SK-N-SH (cell line): ENCODE measurements around the gene NDOR1. TPM values are rescaled to one million over a fixed set of nuclear protein-coding genes. Genes with fewer than 3 reads are reported as not detected.

ENCODE experiments used
- CTCF ChIA-PET: fragments of 300-600, 350-600 bp; formaldehyde crosslinking; extraction: SDS; loops from one replicate; lab custom pipeline; 2021; lab: Yijun Ruan, JAX
- POLR2A ChIA-PET: fragments of 350-600 bp; sonication (Branson Sonifier 250); formaldehyde crosslinking; extraction: SDS; loops from one replicate; lab custom pipeline; 2020; ENCODE audit warnings: antibody characterized with exemption, inconsistent platforms; lab: Yijun Ruan, JAX
- DNase-seq: peaks from one replicate; pipeline ENCODE4 v3.0.0; 2012
- H2AFZ ChIP-seq: fragments of 200-600 bp; sonication (generic); 2 replicates; pipeline ENCODE4 v1.8.1; 2016; ENCODE audit warnings: antibody characterized with exemption, mild to moderate bottlenecking, low read depth
- H3F3A ChIP-seq: fragments of 200-600 bp; sonication (generic); replicated peaks from 2 replicates; pipeline ENCODE3; 2016; ENCODE audit warnings: antibody characterized with exemption, mild to moderate bottlenecking; ENCODE audit not compliant: insufficient read depth
- H3K27ac ChIP-seq, 2 experiments: fragments of 200-500 bp in 1 of 2; fragments of 200-600 bp in 1 of 2; sonication (Bioruptor generic) in 1 of 2; sonication (generic), shearing (Covaris generic) in 1 of 2; 2 replicates each; pipeline versions ENCODE4 v1.5.1 to v1.6.1; 2014 to 2016; ENCODE audit warnings: low read depth in 2 of 2, inconsistent platforms in 1 of 2, low read length in 1 of 2, mild to moderate bottlenecking in 1 of 2, mixed read lengths in 1 of 2
- H3K27me3 ChIP-seq: fragments of 200-600 bp; sonication (generic), shearing (Covaris generic); 2 replicates; pipeline ENCODE4 v1.6.1; 2016; ENCODE audit warnings: mixed run types; ENCODE audit not compliant: insufficient read depth
- H3K36me3 ChIP-seq, 2 experiments: fragments of 200-500 bp in 1 of 2; fragments of 200-600 bp in 1 of 2; sonication (Bioruptor generic) in 1 of 2; sonication (generic) in 1 of 2; replicated peaks in 1 of 2; 2 replicates each; pipeline versions ENCODE3 to v1.5.1; 2014 to 2016; ENCODE audit warnings: low read length in 1 of 2, mild to moderate bottlenecking in 1 of 2; ENCODE audit not compliant: insufficient read depth in 2 of 2, control insufficient read depth in 1 of 2
- H3K4me1 ChIP-seq, 2 experiments: fragments of 200-500 bp in 1 of 2; fragments of 200-600 bp in 1 of 2; sonication (Bioruptor generic) in 1 of 2; sonication (generic), shearing (Covaris generic) in 1 of 2; 2 replicates each; pipeline versions ENCODE4 v1.5.1 to v1.6.1; 2014 to 2016; ENCODE audit warnings: low read depth in 1 of 2, low read length in 1 of 2, mixed run types in 1 of 2; ENCODE audit not compliant: insufficient read depth in 2 of 2, control insufficient read depth in 1 of 2
- H3K4me2 ChIP-seq: fragments of 200-600 bp; sonication (generic), shearing (Covaris generic); 2 replicates; pipeline ENCODE4 v1.6.1; 2017; ENCODE audit warnings: mixed run types
- H3K4me3 ChIP-seq, 2 experiments: fragments of 200-500 bp in 1 of 2; fragments of 200-600 bp in 1 of 2; sonication (Bioruptor generic) in 1 of 2; sonication (generic), shearing (Covaris generic) in 1 of 2; 2 replicates each; pipeline versions ENCODE4 v1.5.1 to v1.8.1; 2014 to 2016; ENCODE audit warnings: low read depth in 2 of 2, inconsistent platforms in 1 of 2, low read length in 1 of 2, mild to moderate bottlenecking in 1 of 2, mixed read lengths in 1 of 2, moderate library complexity in 1 of 2
- H3K79me2 ChIP-seq: fragments of 200-600 bp; sonication (generic); 2 replicates; pipeline ENCODE4 v1.8.1; 2017; ENCODE audit warnings: mild to moderate bottlenecking; ENCODE audit not compliant: insufficient read depth
- H3K9ac ChIP-seq: fragments of 200-600 bp; sonication (generic); 2 replicates; pipeline ENCODE4 v1.6.1; 2017; ENCODE audit warnings: mixed run types
- H3K9me2 ChIP-seq: fragments of 200-600 bp; sonication (generic); 2 replicates; pipeline ENCODE4 v1.6.1; 2017; ENCODE audit warnings: mixed run types
- H3K9me3 ChIP-seq: fragments of 200-600 bp; sonication (generic); 2 replicates; pipeline ENCODE4 v1.6.1; 2017; ENCODE audit warnings: mixed run types, mild to moderate bottlenecking, moderate library complexity
- H4K20me1 ChIP-seq: fragments of 200-600 bp; sonication (generic); 2 replicates; pipeline ENCODE4 v1.6.1; 2017; ENCODE audit warnings: mild to moderate bottlenecking, mixed run types; ENCODE audit not compliant: insufficient read depth
- CHD2 ChIP-seq: fragments of 150-350 bp; IDR thresholded peaks from 2 replicates; pipeline ENCODE4 v1.6.1; 2018; ENCODE audit warnings: low read length; ENCODE audit not compliant: partially characterized antibody
- CTCF ChIP-seq: fragments of 200-600 bp; sonication (generic); IDR thresholded peaks from 2 replicates; pipeline ENCODE4 v1.6.1; 2017; ENCODE audit warnings: antibody characterized with exemption, mild to moderate bottlenecking, moderate library complexity
- EP300 ChIP-seq, 2 experiments: IDR thresholded peaks; 2 replicates each; pipeline versions ENCODE4 v1.4.0 to v1.6.1; 2012; ENCODE audit warnings: borderline replicate concordance in 1 of 2, low read depth in 1 of 2, low read length in 1 of 2
- EZH2phosphoT487 ChIP-seq: fragments of 200-600 bp; sonication (generic); IDR thresholded peaks from 2 replicates; pipeline ENCODE4 v1.6.1; 2017; ENCODE audit warnings: low read depth, mixed run types, mild to moderate bottlenecking, antibody characterized with exemption, moderate library complexity, borderline replicate concordance
- FOSL2 ChIP-seq: IDR thresholded peaks from 2 replicates; pipeline ENCODE4 v1.4.0; 2012; ENCODE audit warnings: low read depth, mild to moderate bottlenecking, moderate library complexity, borderline replicate concordance
- FOXM1 ChIP-seq: IDR thresholded peaks from 2 replicates; pipeline ENCODE4 v1.4.0; 2012; ENCODE audit warnings: low read depth, mild to moderate bottlenecking
- GABPA ChIP-seq: IDR thresholded peaks from 2 replicates; pipeline ENCODE4 v1.4.0; 2012; ENCODE audit warnings: low read depth, mild to moderate bottlenecking
- GATA2 ChIP-seq: sonication (generic); formaldehyde crosslinking; IDR thresholded peaks from 2 replicates; pipeline ENCODE4 v1.5.0; 2020; ENCODE audit warnings: mild to moderate bottlenecking, missing genetic modification reagents
- IRF3 ChIP-seq: fragments of 150-350 bp; IDR thresholded peaks from 2 replicates; pipeline ENCODE4 v1.6.1; 2016; ENCODE audit warnings: mild to moderate bottlenecking, low read depth, low read length
- JUND ChIP-seq: IDR thresholded peaks from 2 replicates; pipeline ENCODE4 v1.4.0; 2012
- NFIC ChIP-seq: IDR thresholded peaks from 2 replicates; pipeline ENCODE4 v1.4.0; 2012; ENCODE audit warnings: borderline replicate concordance
- POLR2AphosphoS5 ChIP-seq: IDR thresholded peaks from 2 replicates; pipeline ENCODE4 v1.6.1; 2012; ENCODE audit warnings: low read depth, low read length
- RAD21 ChIP-seq: IDR thresholded peaks from 2 replicates; pipeline ENCODE4 v1.6.1; 2012; ENCODE audit warnings: mild to moderate bottlenecking, low read length
- RCOR1 ChIP-seq: fragments of 150-350 bp; IDR thresholded peaks from 2 replicates; pipeline ENCODE4 v1.6.1; 2017; ENCODE audit warnings: antibody characterized with exemption, low read length
- SIN3A ChIP-seq: IDR thresholded peaks from 2 replicates; pipeline ENCODE4 v1.6.1; 2012; ENCODE audit warnings: low read depth, mild to moderate bottlenecking, low read length, moderate library complexity, borderline replicate concordance
- SMC3 ChIP-seq: IDR thresholded peaks from 2 replicates; pipeline ENCODE4 v1.6.1; 2012; ENCODE audit warnings: low read depth, low read length, improper control_type of control experiment
- TCF12 ChIP-seq: IDR thresholded peaks from 2 replicates; pipeline ENCODE4 v1.4.0; 2012
- TEAD4 ChIP-seq: IDR thresholded peaks from 2 replicates; pipeline ENCODE4 v1.4.0; 2012; ENCODE audit warnings: mild to moderate bottlenecking, borderline replicate concordance; ENCODE audit not compliant: insufficient read depth
- USF1 ChIP-seq: IDR thresholded peaks from 2 replicates; pipeline ENCODE4 v1.4.0; 2012; ENCODE audit warnings: low read depth, borderline replicate concordance
- USF2 ChIP-seq: fragments of 150-350 bp; IDR thresholded peaks from 2 replicates; pipeline ENCODE4 v1.6.1; 2017; ENCODE audit warnings: antibody characterized with exemption, low read length, low read depth, borderline replicate concordance
- WGBS: methylation state at CpG from one replicate; pipeline ENCODE4 v1.1.6; 2017; ENCODE audit warnings: low lambda C conversion rate; 5-methylcytosine and 5-hydroxymethylcytosine counted together
- polyA plus RNA-seq, 3 experiments: library from polyadenylated mRNA; depleted of rRNA; stranded (reverse); fragments of >200 nt; gene quantifications; 2 replicates each; pipeline ENCODE4 v1.2.3, GENCODE V29; 2012
- TF ChIP-seq, protein P1 (sequence below): IDR thresholded peaks from 2 replicates; pipeline ENCODE4 v1.4.0; 2012; ENCODE audit warnings: low read depth

The NDOR1 gene
- polyA plus RNA-seq, 1 of the 3 experiments (the other 2 are of a cell fraction): 8.6 TPM

DNA sequence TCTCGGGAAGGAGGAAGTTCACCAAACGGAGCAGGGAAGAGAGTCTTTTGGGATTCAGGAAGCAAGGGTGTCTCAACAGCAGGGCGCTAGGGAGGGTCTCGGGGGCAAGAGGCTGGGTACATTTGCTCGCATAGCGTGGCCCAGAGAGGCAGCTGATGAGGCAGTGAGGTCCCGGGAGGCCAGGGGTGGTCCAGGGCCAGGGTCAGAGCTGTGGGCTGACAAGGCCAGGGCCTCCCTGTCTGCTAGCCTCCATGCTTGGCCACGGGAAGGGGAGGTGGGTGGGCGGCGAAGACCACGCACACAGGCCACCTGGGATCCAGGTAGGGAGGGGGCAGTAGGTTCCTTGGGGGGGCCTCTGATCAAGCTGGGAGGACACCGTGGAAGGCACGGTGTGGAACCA, 6.0 kb downstream of the NDOR1 start (continued):
- TF ChIP-seq FOXM1 (no peak), JUND (no peak), CHD2 (no peak), SIN3A (no peak)

DNA sequence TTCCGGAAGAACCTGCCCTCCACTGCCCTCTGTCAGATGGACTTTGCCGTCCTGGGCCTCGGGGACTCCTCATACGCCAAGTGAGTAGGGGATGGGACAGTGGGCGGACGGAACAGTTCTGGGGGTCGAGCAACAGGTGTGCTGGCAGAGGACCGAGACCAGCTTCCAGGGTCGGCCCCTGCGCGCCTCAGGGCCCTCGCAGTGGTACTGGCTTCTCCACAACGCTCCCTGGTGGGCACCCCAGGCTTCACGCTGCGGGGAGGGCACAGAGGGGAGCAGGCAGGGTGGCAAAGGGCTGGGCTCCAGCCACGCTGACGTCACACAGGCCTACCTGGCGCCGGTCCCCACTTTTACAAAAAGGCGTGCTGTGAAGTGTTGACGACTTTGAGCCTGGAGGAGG, 7.0 kb downstream of the NDOR1 start:
- Histone ChIP-seq H2AFZ (no peak overlapping the region), H3K27ac (no peak overlapping the region), H3K79me2 (peaks cover 8% of the 10 kb centered on the region; the same call in 1 of the 2 replicates), H3K27me3 (no peaks in the 10 kb centered on the region), H4K20me1 (no peaks in the 10 kb centered on the region), H3F3A (no peaks in the 10 kb centered on the region), H3K36me3 (peaks cover 0 to 14% of the 10 kb centered on the region in 2 experiments), H3K4me1 (no peaks in the 10 kb centered on the region), H3K4me2 (no peak overlapping the region), H3K9ac (no peak overlapping the region), H3K9me2 (no peaks in the 10 kb centered on the region), H3K4me3 (no peak overlapping the region), H3K9me3 (no peaks in the 10 kb centered on the region)
- CTCF ChIA-PET: interaction anchor here (1.6 to 3.6 kb wide), 3 partner anchors 14 to 24 kb away, joined by 3 to 13 read pairs (median 4); partner anchors contain the start of gene RNF224
- 91% methylated on average over 17 of the region's 21 CpGs for WGBS
- DNase-seq: no peak
- POLR2A ChIA-PET: interaction anchor here (1.9 kb wide), 1 partner anchor 28 kb away, joined by 6 read pairs; the partner anchor contains the start of gene TUBB4B
- TF ChIP-seq GABPA: no peak
- no peak for TF ChIP-seq SMC3
- no peak for TF ChIP-seq GATA2
- no peak for TF ChIP-seq TEAD4
- TF ChIP-seq USF1: no peak
- TF ChIP-seq FOSL2: no peak
- no peak for TF ChIP-seq RCOR1
- no peak for TF ChIP-seq CTCF
- no peak for TF ChIP-seq TCF12
- TF ChIP-seq, protein P1, sequence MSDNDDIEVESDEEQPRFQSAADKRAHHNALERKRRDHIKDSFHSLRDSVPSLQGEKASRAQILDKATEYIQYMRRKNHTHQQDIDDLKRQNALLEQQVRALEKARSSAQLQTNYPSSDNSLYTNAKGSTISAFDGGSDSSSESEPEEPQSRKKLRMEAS: no peak
- TF ChIP-seq IRF3: no peak
- no peak for TF ChIP-seq NFIC
- no peak for TF ChIP-seq EZH2phosphoT487
- TF ChIP-seq RAD21: no peak
- no peak for TF ChIP-seq EP300 (IDR thresholded peaks at IDR 0.05; ENCODE audit: borderline replicate concordance in 1 of 2, low read depth in 1 of 2, low read length in 1 of 2)
- no peak for TF ChIP-seq USF2
- no peak for TF ChIP-seq POLR2AphosphoS5
- no peak for TF ChIP-seq SIN3A
